NCI-H524 (cell line): Measurements from ENCODE around the gene RPTOR.

ENCODE experiments used
- DNase-seq, 2 experiments: peaks; one replicate each; lab custom pipeline; 2025; lab: John Stamatoyannopoulos, UW

The RPTOR gene

DNA sequence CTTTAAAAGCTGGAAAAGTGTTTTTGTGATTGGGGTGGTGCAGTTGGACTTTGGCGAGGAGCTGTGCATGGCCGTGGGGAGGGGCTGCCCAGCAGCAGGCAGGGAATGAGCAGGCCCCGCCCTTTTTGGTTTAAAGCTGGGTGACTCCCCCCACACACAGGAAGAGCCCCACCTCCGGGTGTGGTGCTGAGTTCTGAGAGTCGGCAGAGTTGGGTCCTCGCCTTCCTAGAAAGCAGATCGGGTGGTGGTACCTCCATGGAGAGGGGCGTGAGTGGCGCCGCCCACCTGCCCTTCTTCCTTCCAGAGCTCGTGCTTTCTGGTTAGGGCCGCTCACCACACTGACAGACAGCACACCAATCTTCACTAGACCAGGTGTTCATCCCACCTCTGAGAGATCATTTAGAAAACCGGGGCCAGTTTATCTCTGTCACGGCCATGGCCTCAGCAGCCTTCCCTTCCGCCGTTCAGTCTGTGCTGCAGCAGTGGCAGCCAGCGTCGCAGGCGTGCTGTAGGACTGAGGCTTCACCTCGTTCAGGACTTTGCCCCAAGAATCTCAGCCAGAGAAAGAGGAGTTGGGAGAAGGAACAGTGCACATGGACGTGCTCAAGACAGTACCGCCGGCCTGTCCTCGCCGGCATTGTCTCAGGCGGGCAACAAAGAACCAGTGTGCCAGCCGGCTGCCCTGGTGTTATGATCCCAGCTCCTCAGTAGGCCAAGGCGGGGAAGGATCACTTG, 303.0 kb downstream of the RPTOR start:
- no peak for DNase-seq

GRCh38 chr17:80848449-80849102, 303.9 kb downstream of the RPTOR start:
- DNase-seq = no peak

DNA sequence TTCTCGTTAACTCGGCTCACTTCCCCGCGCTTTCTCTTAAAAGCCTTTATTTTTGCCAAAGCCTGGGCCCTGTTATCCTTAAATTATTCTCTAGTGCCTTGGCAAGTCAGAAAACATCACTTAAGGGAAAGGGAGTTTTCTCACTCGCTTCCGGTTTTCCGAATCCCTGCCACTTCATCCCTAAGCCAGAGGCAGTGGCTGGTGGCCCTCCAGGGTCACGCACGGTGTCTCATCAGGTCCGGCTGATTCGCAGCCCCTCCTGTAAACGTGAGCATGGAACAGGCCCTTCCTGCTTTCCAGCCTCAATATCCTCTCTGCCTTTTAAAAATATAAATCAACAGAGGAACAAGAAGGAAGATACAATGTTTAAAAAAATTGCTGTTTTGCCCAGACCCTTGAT, 304.5 kb downstream of the RPTOR start:
- DNase-seq = no peak

- DNase-seq = no peak
Measured at GRCh38 chr17:80850109-80850508, 305.5 kb downstream of the RPTOR start.

DNA sequence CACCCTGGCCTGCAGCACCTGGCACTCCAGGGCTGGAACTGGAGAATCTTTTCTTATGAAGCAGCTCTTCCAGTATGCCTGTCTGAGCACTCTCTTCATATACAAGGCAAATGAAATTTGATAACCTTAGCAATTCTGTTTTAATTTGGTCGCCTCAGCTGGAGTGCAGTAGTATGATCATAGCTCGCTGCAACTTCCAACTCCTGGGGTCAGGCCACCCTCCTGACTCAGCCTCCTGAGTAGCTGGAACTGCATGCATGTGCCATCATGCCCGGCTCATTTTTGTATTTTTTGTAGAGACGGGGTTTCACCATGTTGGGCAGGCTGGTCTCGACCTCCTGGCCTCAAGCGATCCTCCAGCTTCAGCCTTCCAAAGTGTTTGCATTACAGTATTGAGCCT, 306.2 kb downstream of the RPTOR start:
- DNase-seq = no peak

- no peak for DNase-seq
Measured at GRCh38 chr17:80851277-80851925, 306.8 kb downstream of the RPTOR start.

GRCh38 chr17:80852476-80853015, 307.9 kb downstream of the RPTOR start:
- DNase-seq = no peak

GRCh38 chr17:80853076-80853475, 308.4 kb downstream of the RPTOR start:
- no peak for DNase-seq

DNA sequence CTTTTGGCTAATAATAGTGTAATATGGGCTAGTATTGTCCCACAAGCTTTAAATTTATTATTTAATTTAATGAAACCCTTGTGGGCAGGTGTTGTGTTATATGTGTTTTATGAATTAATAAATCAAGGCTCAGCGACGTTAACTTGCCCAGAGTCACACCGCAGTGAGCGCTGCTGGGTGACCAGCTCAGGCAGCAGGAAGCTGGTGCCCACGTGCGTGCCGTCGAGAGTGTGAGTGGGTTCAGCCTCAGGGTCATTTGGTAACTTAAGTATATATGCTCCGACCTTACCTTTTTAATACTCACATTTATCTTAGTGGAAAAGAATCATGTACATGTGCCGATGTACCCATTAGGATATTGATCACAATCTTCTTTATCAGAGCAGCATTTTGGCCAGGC, 309.6 kb downstream of the RPTOR start:
- DNase-seq = no peak

- DNase-seq = no peak
Measured at GRCh38 chr17:80855196-80855947, 310.7 kb downstream of the RPTOR start.

DNA sequence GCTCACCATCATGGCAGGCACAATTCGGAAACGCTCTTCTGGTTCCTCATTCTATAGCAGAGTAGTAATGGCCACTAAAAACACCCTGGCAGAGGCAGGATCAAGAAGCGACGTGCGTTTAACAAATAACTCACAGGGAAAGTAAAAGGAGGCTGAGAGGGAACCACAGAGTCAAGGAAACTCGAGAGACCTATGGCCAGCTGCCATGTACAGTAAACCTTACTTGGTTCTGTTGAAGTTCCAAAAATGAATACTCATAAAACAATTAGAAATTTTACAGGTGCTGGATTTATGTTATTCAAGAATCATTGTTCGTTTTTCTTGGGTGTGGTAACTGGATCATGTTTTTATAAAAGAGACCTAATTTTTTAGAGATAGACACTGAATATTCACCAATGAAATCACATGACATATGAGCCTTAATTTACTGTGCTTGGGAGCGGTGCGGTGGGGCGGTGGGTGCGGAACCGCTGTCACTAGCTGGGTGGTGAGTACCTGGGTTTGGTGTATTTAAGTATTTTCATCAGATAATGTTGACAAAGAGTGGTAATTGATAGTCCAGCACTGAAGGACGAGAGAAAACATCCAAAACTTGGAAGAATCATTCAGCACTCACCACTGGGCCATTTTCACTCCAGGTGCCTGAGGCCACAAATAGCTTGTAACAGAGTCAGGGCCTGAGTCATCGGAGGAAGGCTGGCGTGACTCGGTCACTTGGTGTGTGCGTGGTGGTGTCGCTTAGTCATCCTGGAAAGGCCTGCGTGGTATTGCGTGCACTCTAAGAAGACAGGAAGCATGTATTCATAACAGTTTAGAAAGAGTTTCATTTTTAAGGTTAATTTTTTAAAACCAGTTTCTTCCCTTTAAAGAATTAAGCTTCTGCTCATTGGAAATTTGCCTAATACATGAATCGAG, 311.6 kb downstream of the RPTOR start:
- DNase-seq = no peak

DNA sequence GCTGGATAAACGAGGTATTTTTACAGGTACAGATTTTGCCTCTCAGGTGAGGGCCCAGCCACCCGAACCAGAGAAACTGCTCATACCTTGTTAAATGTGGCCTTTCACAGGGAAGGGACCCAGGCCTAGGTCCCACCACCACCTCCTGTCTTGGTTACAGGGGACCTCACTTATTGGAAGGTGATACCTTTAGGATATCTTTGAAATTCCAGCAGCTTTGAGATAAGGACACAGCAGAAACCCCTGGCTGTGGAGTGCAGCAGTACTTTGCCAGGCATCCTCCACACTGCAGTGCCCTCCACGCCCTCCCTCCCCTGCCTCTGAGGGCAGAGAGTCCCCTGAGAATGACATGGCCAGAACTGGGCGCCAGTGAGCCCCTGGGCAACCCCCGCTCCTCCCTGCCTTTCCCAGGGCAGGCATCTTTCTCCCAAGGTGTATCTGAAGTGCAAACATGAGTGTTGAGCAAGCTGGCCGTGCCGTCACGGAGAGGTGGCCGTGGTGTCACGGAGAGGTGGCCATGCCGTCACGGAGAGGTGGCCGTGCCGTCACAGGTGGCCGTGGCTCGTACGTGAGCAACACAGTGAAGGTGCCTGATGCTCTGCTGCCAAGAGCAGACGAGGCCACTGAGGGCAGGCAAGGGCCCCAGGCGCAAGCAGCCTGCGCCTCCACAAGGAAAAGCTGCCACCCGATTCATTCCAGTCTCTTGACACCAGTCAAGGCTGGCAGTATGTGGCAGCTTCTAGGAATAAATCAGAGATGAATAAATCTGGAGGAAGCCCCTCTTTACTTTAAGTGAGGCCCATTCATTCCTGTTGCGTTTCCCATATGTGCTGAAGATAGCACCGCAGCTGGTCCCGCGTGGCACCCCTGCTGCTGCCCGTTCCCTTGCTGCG, 312.5 kb downstream of the RPTOR start:
- DNase-seq = no peak

GRCh38 chr17:80857756-80858171, 313.1 kb downstream of the RPTOR start:
- no peak for DNase-seq

GRCh38 chr17:80858301-80859001, 313.8 kb downstream of the RPTOR start:
- no peak for DNase-seq

DNA sequence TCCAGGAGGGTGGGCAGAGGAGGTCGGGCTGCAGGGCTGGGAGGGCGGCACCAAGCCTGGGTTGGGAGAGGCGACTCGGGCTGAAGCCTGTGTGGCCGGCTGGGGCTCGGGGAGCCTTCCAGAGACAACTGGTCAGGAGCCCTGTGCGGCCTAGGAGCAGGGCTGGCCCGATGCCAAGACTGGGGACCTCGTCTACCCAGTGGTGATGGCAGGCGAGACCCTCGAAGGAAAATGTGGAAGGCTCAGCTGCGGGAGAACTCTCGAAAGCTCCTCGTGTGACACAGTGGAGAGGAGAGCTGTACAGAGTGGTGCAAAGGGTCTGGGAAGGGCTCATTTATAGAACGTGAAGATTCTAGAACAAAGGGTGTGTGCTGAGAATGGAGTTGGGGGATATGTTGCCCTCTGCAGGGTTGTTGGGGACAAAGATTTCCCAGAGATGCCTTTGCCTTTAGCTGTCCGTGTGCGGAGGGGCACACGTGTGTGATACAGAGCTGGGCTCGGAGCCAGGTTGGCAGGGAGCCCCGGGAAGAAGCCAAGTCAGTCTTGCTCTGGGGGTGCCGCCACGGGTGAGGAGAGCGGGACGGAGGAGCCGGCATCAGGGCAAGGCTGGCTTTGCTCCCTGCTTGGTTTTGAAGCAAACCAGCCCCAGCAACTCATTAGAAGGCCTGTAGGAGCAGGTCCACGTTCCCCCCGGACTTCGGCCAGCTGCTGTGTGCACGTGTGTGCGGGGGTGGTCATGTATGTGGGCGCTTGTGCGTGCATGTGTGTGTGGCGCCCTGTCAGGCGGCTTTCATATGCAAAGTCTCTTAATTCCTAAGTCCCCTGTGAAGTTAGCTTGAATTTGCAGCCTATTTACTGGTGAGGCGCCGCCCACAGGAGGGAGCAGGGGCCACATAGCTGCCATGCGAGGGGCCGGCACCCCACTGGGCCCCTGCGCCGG, 314.6 kb downstream of the RPTOR start:
- no peak for DNase-seq

GRCh38 chr17:80860101-80860671, 315.5 kb downstream of the RPTOR start:
- DNase-seq = no peak

DNA sequence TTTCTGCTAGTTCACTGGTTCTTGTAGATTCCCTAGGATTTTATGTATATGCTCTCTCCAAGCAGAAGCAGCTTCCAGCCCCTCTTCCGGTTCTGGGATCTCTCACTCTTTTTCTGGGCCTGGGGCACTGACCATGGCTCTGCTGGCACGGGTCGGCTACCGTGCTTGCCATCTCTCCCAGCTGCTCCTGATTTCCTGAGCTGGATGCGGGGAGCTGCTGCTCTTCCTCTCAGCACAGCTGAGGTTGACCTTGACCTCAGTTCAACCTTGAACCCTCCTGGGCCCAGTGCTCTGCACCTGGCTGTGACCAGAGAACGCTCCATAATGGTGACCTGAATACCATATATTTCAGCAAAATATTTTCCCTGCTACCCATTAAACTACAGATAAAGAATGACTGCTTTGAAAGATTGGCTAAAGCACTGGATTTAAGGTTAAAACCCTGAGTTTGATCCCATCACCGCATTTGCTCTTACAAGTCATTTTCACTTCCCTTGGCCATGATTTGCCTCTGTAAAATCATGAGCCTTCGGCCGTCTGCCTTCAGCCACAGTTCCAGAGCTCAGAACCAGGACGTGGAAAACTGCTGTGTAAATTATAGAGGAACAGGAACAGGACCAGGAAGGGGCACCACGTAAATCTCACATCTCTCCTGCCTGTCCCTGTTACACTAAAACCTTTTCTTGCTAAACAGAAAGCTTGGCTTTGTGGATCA, 316.2 kb downstream of the RPTOR start:
- DNase-seq = no peak
